ENCODE measurements around the gene DCAF8. TPM values are rescaled to one million over a fixed set of nuclear protein-coding genes. Genes with fewer than 3 reads are reported as not detected.

The DCAF8 gene
- total RNA-seq, 1 experiment from 2014 or later, result 86.5 TPM

DNA sequence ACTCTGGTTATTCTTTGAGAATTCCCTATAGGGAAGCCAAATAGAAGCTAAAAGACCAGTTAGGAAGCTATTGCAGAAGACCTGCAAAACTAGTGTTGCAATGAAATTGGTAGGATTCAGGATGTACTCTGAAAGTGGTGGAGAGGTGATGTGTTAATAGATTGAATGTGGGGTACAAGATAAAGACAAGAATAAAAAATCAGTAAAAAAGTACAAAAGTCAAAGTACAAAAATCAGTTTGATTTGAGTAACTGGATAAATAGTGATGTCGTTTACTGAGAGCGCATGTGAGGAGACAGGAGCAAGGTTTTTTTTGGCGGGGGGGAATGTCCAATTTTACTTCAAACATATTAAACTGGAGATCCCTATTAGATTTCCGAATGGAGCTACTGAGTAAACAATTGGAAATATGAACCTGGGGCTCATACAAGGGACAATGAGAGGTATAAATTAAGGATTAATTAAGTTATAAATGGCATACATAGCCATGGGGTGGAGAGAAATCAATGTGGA is 2.5 kb upstream of the DCAF8 start:
- no peak for DNase-seq (ENCODE audit: low spot score)

GRCh38 chr1:160261556-160261892 is 825 bp downstream of the DCAF8 start:
- DNase-seq (ENCODE audit: low spot score), result peak; percentile 94

DNA sequence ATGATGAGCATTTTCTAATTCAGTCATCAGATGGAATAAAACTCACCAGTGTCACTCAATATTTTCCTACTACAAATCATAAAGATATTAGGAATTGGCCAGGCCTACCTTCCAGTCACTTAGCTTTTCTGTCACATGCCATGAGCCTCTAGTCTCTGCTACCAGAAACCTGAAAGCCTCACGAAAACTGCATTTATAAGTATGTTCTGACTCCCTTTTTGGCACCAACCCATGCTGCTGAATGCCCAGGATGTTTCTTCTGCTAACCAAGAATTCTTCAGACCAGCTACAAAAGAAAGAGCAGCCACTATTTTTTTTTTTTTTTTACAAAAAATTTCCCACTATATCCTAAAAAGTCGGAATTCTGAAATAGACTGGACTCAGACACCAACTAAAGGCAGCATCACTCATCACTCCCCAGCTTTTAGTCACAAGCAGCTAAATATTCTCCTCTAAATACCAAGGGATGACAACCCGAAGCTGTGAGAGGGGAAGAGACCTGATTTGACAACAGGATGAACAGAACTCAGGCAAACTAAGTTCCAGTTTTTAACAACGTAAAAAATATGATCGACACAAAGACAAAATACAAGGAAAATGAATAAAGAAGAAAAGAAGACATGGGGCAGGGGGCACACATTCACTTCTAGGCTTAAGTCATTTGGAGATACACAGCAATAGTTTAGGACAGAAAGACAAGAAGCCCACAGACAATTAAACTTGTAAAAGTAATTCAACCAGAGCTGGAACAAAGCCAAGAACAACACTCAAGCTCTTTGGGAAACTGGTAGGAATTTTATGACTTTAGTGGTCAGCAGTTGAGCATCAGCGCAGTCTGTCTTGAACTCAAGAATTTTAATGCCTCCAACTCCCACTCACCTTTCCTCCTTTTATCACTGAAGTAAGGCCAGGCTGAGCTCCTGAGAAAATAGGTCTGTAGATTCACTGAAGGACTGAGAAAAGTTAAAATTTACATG is 1.7 kb downstream of the DCAF8 start:
- peak; percentile 93 for DNase-seq (ENCODE audit: low spot score)

- DNase-seq (ENCODE audit: low spot score), result no peak
Measured at GRCh38 chr1:160258177-160258798, 4.1 kb downstream of the DCAF8 start.

GRCh38 chr1:160257411-160258015 is 4.8 kb downstream of the DCAF8 start:
- DNase-seq (ENCODE audit: low spot score), result no peak

GRCh38 chr1:160256396-160257046 is 5.8 kb downstream of the DCAF8 start:
- DNase-seq (ENCODE audit: low spot score), result peak; percentile 72

GRCh38 chr1:160255781-160256300 is 6.5 kb downstream of the DCAF8 start:
- DNase-seq (ENCODE audit: low spot score), result no peak

DNA sequence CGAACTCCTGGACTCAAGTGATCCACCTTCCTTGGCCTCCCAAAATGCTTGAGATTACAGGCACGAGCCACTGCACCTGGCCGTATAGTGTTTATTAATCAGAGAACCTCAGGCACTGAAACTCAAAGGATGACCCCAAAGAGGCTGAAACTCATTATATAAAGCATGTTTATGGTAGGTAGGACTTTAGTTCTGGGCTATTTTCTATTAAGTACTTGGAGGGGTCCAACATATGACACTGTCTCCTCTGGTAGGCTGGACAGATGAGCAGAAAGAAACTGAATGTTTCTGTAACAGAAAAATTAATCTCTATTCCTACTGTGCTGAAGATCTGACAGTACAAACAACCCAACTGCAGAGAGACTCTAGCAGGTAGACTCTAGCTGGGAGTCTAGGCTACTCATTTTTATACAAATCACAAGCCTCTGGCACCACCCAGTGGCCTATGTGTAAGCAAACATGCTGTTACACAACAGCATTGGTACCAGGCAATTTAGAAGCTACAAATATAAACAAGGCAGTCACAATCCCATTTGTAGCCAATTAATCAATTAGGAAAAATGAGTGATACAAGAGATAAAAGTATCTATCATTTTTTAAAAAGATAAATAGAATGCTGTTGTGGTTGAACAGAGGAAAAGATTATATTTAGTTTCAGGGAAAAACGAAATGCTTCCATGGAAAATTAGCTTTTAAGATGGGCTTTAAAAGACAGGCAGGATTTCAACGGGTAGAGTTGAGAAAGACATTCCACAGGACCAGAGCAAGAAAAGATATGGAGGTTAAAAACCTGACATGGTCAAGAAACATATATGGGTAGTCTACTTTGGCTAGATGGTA is 10.4 kb downstream of the DCAF8 start:
- DNase-seq (ENCODE audit: low spot score), result peak; percentile 78

DNA sequence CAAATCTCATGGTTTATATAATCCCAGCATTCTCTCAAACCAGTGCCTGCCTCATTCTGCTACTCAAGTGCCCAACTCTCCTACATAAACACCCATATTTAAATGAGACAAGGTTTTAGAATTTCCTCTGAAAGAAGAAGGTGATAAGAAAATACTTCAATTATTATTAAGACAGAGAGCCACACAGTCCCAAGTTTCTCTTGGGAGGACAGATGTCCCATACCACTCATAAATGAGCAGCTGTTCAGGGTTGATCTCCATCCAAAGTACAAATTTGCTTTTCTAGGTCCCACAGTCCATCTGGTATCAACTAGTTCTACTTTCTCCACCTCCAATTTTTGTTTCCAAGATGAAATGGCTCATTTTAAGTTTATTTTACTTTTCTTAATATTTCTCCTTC is 11.3 kb downstream of the DCAF8 start:
- no peak for DNase-seq (ENCODE audit: low spot score)

- DNase-seq (ENCODE audit: low spot score), result no peak
Measured at GRCh38 chr1:160247053-160247452, 15.3 kb downstream of the DCAF8 start.

DNA sequence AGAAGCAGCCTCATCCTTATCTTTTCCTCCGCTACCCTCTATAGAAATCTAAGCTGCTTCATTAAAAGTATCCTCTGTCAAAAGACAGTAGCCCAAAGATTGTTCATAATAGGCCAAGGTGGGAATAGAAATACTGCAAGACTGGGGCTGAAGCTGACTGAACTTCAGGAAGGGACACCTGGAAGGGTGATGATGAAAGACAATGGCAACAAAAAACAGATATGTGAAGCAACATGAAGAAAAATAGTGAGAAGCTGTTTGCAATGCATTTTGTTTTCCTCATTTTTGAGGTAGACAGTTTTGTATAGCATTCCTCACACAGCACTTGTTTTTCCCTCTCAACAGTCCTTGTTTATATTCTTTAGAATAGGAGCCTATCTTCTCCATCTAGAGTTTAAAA is 16.9 kb downstream of the DCAF8 start:
- DNase-seq (ENCODE audit: low spot score), result no peak

- DNase-seq (ENCODE audit: low spot score), result no peak
Measured at GRCh38 chr1:160244209-160244608, 18.1 kb downstream of the DCAF8 start.

GRCh38 chr1:160243767-160244166 is 18.6 kb downstream of the DCAF8 start:
- DNase-seq (ENCODE audit: low spot score), result no peak

DNA sequence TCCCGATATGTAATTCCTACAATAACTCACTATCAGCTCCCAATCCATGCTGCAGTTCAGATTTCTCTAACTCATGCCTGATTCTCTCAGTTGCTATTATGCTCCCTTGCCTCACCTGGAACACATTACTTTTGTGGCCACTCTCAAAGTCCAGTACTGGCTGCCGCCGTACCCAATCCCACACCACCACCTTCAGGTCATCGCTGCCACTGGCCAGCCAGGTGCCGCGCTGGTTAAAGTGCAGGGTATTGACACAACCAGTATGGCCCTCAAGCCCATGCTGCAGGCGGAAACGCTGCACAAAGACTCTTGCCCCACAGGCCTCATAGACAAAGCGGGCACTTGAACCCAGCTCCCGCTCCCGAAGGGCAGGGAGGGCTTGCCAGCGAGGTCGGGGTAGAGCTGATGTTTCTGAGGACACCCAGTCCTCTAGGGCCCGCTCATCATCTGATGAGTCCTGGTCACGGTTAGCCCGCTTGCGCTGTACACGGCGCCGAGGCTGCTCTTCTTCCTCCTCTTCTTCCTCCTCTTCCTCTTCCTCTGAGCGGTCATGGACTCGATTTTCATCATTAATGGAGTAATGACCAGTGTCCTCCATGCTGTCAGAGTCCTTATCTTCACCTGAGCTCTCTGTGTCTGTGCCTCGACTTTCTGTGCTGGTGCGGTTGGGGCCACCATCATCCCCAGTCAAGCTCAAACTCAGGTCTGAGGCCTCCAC is 22.6 kb downstream of the DCAF8 start:
- DNase-seq (ENCODE audit: low spot score), result no peak

DNA sequence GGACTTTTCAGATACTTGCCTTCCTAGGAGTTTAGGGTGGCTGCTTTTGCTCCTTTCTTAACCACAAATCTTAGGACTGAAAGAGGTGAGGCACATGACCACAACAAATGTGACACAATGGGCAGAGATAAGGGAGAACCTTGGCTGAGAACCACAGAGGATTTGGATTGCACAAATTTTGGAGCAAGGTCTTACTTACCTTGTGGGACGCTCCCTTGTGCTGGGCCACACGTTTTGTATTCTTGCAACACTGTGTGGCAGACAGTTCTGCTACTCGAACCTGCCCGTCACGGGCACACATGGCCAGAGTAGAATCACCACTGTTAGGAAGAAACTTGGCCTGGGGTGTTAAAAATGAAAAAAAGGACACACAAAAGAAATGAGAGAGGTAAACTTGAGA is 23.9 kb downstream of the DCAF8 start:
- no peak for DNase-seq (ENCODE audit: low spot score)

DNA sequence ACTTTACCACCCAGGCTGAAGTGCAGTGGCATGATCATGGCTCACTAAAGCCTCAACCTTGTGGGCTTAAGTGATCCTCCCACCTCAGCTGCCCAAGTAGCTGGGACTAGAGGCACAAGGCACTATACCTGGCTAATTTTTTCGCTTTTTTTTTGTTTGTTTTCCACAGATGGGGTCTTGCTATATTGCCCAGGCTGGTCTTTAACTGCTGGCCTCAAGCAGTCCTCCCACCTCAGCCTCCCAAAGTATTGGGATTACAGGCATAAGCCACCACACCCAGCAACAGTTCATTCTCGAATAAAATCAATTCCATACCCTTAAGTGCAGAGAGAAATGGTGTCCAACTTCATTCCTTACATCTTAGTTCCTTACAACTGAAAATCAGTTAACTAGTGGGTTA is 24.8 kb downstream of the DCAF8 start:
- no peak for DNase-seq (ENCODE audit: low spot score)

DNA sequence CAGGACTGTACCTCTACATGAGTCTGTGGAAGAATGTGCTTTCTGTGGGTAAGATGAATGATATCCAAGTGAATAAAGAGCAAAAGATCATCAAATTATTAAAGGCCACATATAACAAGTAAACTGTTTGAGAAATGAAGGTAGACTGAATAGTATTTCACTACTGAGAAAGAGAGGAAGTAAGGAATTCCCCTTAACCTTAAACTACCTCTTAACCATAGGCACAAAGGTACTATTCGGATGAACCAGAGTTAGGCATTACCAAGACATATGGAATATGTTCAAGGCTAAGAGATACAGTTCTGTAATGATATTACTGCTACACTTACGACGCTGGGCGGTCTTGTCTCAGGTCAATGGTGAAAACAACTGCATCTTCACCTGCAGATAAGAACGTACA is 25.5 kb downstream of the DCAF8 start:
- no peak for DNase-seq (ENCODE audit: low spot score)

- no peak for DNase-seq (ENCODE audit: low spot score)
Measured at GRCh38 chr1:160232911-160233310, 29.4 kb downstream of the DCAF8 start.

DNA sequence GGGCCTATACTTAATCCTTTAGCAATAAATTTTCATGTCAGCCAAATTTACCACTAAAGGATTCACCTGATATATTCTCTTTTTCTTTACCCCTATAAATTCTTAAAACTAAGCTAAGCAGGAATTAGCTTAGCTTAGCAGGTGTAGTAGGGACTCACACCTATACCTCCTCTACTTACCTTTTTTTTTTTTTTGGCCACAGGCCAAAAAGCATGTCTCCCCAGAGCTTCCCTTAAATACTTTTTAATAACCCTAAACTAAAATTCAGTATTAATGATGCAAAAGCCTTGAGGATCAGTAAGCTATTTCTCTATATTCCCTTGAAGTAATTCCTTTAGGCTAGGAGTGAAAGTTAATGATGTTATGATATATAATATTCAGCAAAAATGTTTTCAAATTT is 33.9 kb downstream of the DCAF8 start:
- no peak for DNase-seq (ENCODE audit: low spot score)

- DNase-seq (ENCODE audit: low spot score), result no peak
Measured at GRCh38 chr1:160227561-160227960, 34.8 kb downstream of the DCAF8 start.

Data from A172 (cell line).